Measurements from ENCODE around the gene PREPL. TPM values are rescaled to one million over a fixed set of nuclear protein-coding genes. Genes with fewer than 3 reads are reported as not detected.
"Not testable (repeated sequence)": the region's sequence is repeated elsewhere in the genome, so short reads cannot be mapped to it uniquely, and the experiment has no call there.

PREPL gene
- total RNA-seq = 10 to 100 TPM; 31.5 to 38.6 TPM

GRCh38 chr2:44361330-44362206, at the start of gene PREPL, which contains the start of gene CAMKMT:
PREPL (minus strand) TSS chr2:44361494; CDS start chr2:44346342, 15,152 bp downstream.
CAMKMT (plus strand) TSS chr2:44361947.
- no peaks in the 10 kb centered on the region for H3K27me3 Mint-ChIP-seq
- H3K36me3 Mint-ChIP-seq (ENCODE audit: low read depth) = peaks cover 10% of the 10 kb centered on the region
- H3K27ac Mint-ChIP-seq = peak within 1 kb of the TSS; percentile 100
- H3K4me3 Mint-ChIP-seq = peak within 1 kb of the TSS; percentile 92
- no peaks in the 10 kb centered on the region for H3K9me3 Mint-ChIP-seq (ENCODE audit: low read depth)
- peaks cover 48% of the 10 kb centered on the region for H3K4me1 Mint-ChIP-seq
- ChIA-PET CTCF (interaction anchor here (0.6 to 2.0 kb wide), 10 partner anchors 13 to 1167 kb away, joined by 3 to 10 read pairs (median 3); no protein-coding TSS in a partner anchor), POLR2A (interaction anchor here (0.6 to 1.4 kb wide), 7 partner anchors 10 to 241 kb away, joined by 3 to 8 read pairs (median 5); partner anchors contain the start of gene PPM1B)
- DNase-seq (peak; percentile 99), ATAC-seq (peak; percentile 85)
- intact Hi-C loops (cut with DNase I, micrococcal nuclease) = loop anchor here (1.0 to 10.0 kb wide), 11 partner anchors 117 to 1999 kb away; partner anchors contain the start of genes PPM1B (in 2 of the 2), COX7A2L (in 1 of the 2), DYNC2LI1 (in 1 of the 2) and PRKCE (in 1 of the 2)

GRCh38 chr2:44398243-44398897, 37.1 kb upstream of the PREPL start:
- no peaks in the 10 kb centered on the region for H3K27me3 Mint-ChIP-seq
- POLR2A ChIA-PET = no interaction called here
- intact Hi-C loops (cut with DNase I, micrococcal nuclease) = no loop called here
- no peak overlapping the region for H3K27ac Mint-ChIP-seq
- no peaks in the 10 kb centered on the region for H3K4me1 Mint-ChIP-seq
- ATAC-seq (no peak), DNase-seq (no peak)
- peaks cover 11% of the 10 kb centered on the region for H3K36me3 Mint-ChIP-seq (ENCODE audit: low read depth)
- CTCF ChIA-PET = interaction anchor here (0.7 to 1.2 kb wide), 2 partner anchors 60 to 558 kb away, joined by 3 to 4 read pairs; no protein-coding TSS in a partner anchor
- no peak overlapping the region for H3K4me3 Mint-ChIP-seq
- no peaks in the 10 kb centered on the region for H3K9me3 Mint-ChIP-seq (ENCODE audit: low read depth)

DNA sequence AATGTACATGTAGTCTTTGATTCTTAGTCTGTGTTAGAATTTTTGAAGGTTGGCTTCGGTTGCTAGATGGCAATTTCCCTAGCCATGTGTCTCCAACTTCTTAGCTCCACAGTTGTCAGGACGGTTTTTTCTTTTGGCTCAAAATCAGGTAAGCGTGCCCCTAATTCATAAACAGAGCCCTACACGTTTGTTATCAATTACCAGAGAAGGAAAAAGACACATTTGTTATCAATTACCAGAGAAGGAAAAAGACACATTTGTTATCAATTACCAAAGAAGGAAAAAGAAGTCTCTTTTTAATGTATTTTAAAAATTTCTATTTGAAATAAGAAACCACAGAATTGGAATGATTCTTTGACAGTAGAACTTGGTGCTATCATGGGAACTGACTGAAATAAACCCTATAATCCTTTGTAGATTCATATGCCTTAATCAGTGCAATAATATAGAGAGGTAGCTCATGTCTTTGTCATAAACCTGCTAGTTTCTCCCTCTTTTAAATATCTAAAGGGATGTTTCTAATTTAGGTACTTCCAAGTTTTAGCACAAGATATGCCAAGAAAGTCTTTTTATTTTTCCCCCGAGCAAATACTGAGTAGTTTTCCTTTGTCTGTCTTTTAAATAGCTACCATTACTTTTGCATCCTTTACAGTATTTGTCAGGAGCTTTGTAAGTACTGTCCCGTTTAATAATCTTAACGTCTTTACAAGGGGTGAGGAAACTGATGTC, 36.3 kb upstream of the PREPL start:
- POLR2A ChIA-PET = no interaction called here
- CTCF ChIA-PET = interaction anchor here (1.2 kb wide), 1 partner anchor 559 kb away, joined by 3 read pairs; no protein-coding TSS in a partner anchor
- intact Hi-C loops (cut with DNase I, micrococcal nuclease) = no loop called here
- H3K27ac Mint-ChIP-seq = no peak overlapping the region
- no peak overlapping the region for H3K4me3 Mint-ChIP-seq
- ATAC-seq = no peak
- H3K27me3 Mint-ChIP-seq = no peaks in the 10 kb centered on the region
- no peak for DNase-seq
- H3K4me1 Mint-ChIP-seq = no peaks in the 10 kb centered on the region
- no peaks in the 10 kb centered on the region for H3K9me3 Mint-ChIP-seq (ENCODE audit: low read depth)
- peaks cover 4% of the 10 kb centered on the region for H3K36me3 Mint-ChIP-seq (ENCODE audit: low read depth)

GRCh38 chr2:44392338-44392943, 31.1 kb upstream of the PREPL start:
- intact Hi-C loops (cut with DNase I, micrococcal nuclease) = loop anchor here (1.0 to 5.0 kb wide), 4 partner anchors 85 to 565 kb away; no protein-coding TSS in a partner anchor
- H3K36me3 Mint-ChIP-seq (ENCODE audit: low read depth) = peaks cover 4% of the 10 kb centered on the region
- CTCF ChIA-PET = interaction anchor here (0.5 to 4.6 kb wide), 17 partner anchors 9 to 1016 kb away, joined by 3 to 32 read pairs (median 3); no protein-coding TSS in a partner anchor
- H3K9me3 Mint-ChIP-seq (ENCODE audit: low read depth) = no peaks in the 10 kb centered on the region
- H3K27ac Mint-ChIP-seq = no peak overlapping the region
- POLR2A ChIA-PET = interaction anchor here (0.7 kb wide), 1 partner anchor 539 kb away, joined by 4 read pairs; no protein-coding TSS in a partner anchor
- H3K4me1 Mint-ChIP-seq = peaks cover 3% of the 10 kb centered on the region
- no peaks in the 10 kb centered on the region for H3K27me3 Mint-ChIP-seq
- ATAC-seq (no peak), DNase-seq (peak; percentile 69)
- no peak overlapping the region for H3K4me3 Mint-ChIP-seq

GRCh38 chr2:44389895-44390294, 28.6 kb upstream of the PREPL start:
- CTCF ChIA-PET = interaction anchor here (0.5 to 2.4 kb wide), 10 partner anchors 11 to 580 kb away, joined by 3 to 10 read pairs (median 4); partner anchors contain the start of genes CAMKMT and PREPL
- Mint-ChIP-seq H3K27ac (no peak overlapping the region), H3K36me3 (ENCODE audit: low read depth) (peaks cover 9% of the 10 kb centered on the region), H3K4me1 (peaks cover 5% of the 10 kb centered on the region), H3K9me3 (ENCODE audit: low read depth) (peaks cover 2% of the 10 kb centered on the region), H3K4me3 (no peak overlapping the region), H3K27me3 (no peaks in the 10 kb centered on the region)
- ATAC-seq = no peak
- intact Hi-C loops (cut with DNase I, micrococcal nuclease) = loop anchor here (5.0 kb wide), 3 partner anchors 87 to 567 kb away; no protein-coding TSS in a partner anchor
- no peak for DNase-seq
- POLR2A ChIA-PET = no interaction called here

- Mint-ChIP-seq H3K4me1 (peaks cover 5% of the 10 kb centered on the region), H3K27ac (no peak overlapping the region), H3K27me3 (no peaks in the 10 kb centered on the region), H3K9me3 (ENCODE audit: low read depth) (peaks cover 6% of the 10 kb centered on the region), H3K4me3 (no peak overlapping the region), H3K36me3 (ENCODE audit: low read depth) (peaks cover 19% of the 10 kb centered on the region)
- POLR2A ChIA-PET = no interaction called here
- ATAC-seq (no peak), DNase-seq (peak; percentile 11)
- intact Hi-C loops (cut with DNase I, micrococcal nuclease) = no loop called here
- CTCF ChIA-PET = interaction anchor here (0.7 to 1.2 kb wide), 5 partner anchors 15 to 1461 kb away, joined by 3 to 5 read pairs (median 4); no protein-coding TSS in a partner anchor
Observed at GRCh38 chr2:44388877-44389276, 27.6 kb upstream of the PREPL start.

- POLR2A ChIA-PET; H3K27ac Mint-ChIP-seq; H3K4me1 Mint-ChIP-seq; CTCF ChIA-PET; intact Hi-C loops (cut with DNase I, micrococcal nuclease); DNase-seq; H3K27me3 Mint-ChIP-seq; H3K4me3 Mint-ChIP-seq; H3K9me3 Mint-ChIP-seq (ENCODE audit: low read depth); ATAC-seq: not testable (repeated sequence)
- H3K36me3 Mint-ChIP-seq (ENCODE audit: low read depth) = peaks cover 31% of the 10 kb centered on the region
Observed at GRCh38 chr2:44385226-44385625, 23.9 kb upstream of the PREPL start.

DNA sequence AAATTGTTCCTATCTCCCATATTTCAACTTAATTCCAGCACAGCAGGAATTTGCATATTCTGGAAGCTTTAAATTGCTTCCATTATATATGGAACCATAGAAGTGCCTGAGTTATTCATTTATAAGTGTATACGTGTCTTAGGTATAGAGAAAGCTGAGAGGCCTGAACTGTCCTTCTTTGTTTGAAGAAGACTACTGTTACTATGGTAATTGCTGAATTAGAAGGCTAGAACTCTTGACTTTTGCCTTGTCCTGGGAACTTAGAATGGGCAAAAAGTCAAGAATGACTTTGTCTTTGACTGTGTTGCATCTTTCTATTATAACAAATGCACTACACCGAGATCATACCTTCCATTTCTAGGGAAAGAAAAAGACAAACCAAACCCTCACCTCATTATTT, 16.2 kb upstream of the PREPL start:
- peaks cover 2% of the 10 kb centered on the region for H3K4me1 Mint-ChIP-seq
- H3K27ac Mint-ChIP-seq = no peak overlapping the region
- H3K9me3 Mint-ChIP-seq (ENCODE audit: low read depth) = no peaks in the 10 kb centered on the region
- CTCF ChIA-PET = interaction anchor here (0.7 to 1.5 kb wide), 3 partner anchors 10 to 342 kb away, joined by 3 to 7 read pairs (median 4); no protein-coding TSS in a partner anchor
- intact Hi-C loops (cut with DNase I, micrococcal nuclease) = no loop called here
- no peak for DNase-seq
- no peak for ATAC-seq
- H3K36me3 Mint-ChIP-seq (ENCODE audit: low read depth) = peaks cover 29% of the 10 kb centered on the region
- no peak overlapping the region for H3K4me3 Mint-ChIP-seq
- POLR2A ChIA-PET = interaction anchor here (0.7 kb wide), 1 partner anchor 371 kb away, joined by 4 read pairs; no protein-coding TSS in a partner anchor
- H3K27me3 Mint-ChIP-seq = no peaks in the 10 kb centered on the region

GRCh38 chr2:44372246-44372645, 11.0 kb upstream of the PREPL start:
- intact Hi-C loops (cut with DNase I, micrococcal nuclease) = no loop called here
- no peak for DNase-seq
- ATAC-seq = no peak
- no peaks in the 10 kb centered on the region for H3K9me3 Mint-ChIP-seq (ENCODE audit: low read depth)
- H3K27me3 Mint-ChIP-seq = no peaks in the 10 kb centered on the region
- H3K27ac Mint-ChIP-seq = no peak overlapping the region
- ChIA-PET POLR2A (no interaction called here), CTCF (interaction anchor here (1.1 to 1.6 kb wide), 2 partner anchors 19 to 20 kb away, joined by 4 read pairs; no protein-coding TSS in a partner anchor)
- no peak overlapping the region for H3K4me3 Mint-ChIP-seq
- peaks cover 26% of the 10 kb centered on the region for H3K4me1 Mint-ChIP-seq
- peaks cover 20% of the 10 kb centered on the region for H3K36me3 Mint-ChIP-seq (ENCODE audit: low read depth)

GRCh38 chr2:44371445-44371844, 10.2 kb upstream of the PREPL start:
- ChIA-PET POLR2A (interaction anchor here (0.6 kb wide), 1 partner anchor 22 kb away, joined by 3 read pairs; no protein-coding TSS in a partner anchor), CTCF (interaction anchor here (1.1 to 1.6 kb wide), 2 partner anchors 20 to 21 kb away, joined by 4 read pairs; no protein-coding TSS in a partner anchor)
- ATAC-seq = no peak
- Mint-ChIP-seq H3K9me3 (ENCODE audit: low read depth) (no peaks in the 10 kb centered on the region), H3K36me3 (ENCODE audit: low read depth) (peaks cover 16% of the 10 kb centered on the region), H3K27ac (no peak overlapping the region), H3K4me3 (no peak overlapping the region), H3K4me1 (peaks cover 26% of the 10 kb centered on the region), H3K27me3 (no peaks in the 10 kb centered on the region)
- no peak for DNase-seq
- intact Hi-C loops (cut with DNase I, micrococcal nuclease) = no loop called here

Data from activated CD4-positive, alpha-beta T cell treated with anti-CD3 and anti-CD28 coated beads for 36 hours (primary cell).